HepG2 (cell line): Measurements from ENCODE around the gene NEGR1. TPM values are rescaled to one million over a fixed set of nuclear protein-coding genes. Genes with fewer than 3 reads are reported as not detected.

Source experiments
- ATAC-seq: fragments of 200-7000 bp; cut with Tn5 transposase; 3 replicates; pipeline ENCODE4 v1.9.1; 2020; ENCODE audit warnings: mild to moderate bottlenecking, moderate library complexity
- BruUV-seq: library from RNA; stranded (reverse); fragments of 400-500 nt; replicated peaks from 2 replicates; lab custom pipeline; 2021; lab: Mats Ljungman, UMichigan
- CTCF ChIA-PET: fragments of 300-600 bp; formaldehyde crosslinking; extraction: SDS; loops from one replicate; lab custom pipeline; 2021; ENCODE audit warnings: low total read pairs, inconsistent platforms, low intra/inter-chr PET ratio; lab: Yijun Ruan, JAX
- POLR2A ChIA-PET: fragments of 350-600 bp; sonication (Branson Sonifier 250); formaldehyde crosslinking; loops from one replicate; lab custom pipeline; 2020; ENCODE audit warnings: antibody characterized with exemption, inconsistent platforms; lab: Yijun Ruan, JAX
- DNase-seq: peaks from one replicate; pipeline ENCODE4 v3.0.0-alpha.2; 2015; ENCODE audit warnings: low spot score
- FAIRE-seq: peaks from 3 replicates; lab custom pipeline; 2011; peaks lifted over from hg19 to GRCh38; lab: Jason Lieb, UNC
- H2AFZ ChIP-seq: one replicate; pipeline ENCODE4 v1.6.1; 2011; ENCODE audit warnings: low read length, inconsistent platforms
- H3K27ac ChIP-seq: fragments of 300-600 bp; 3 replicates; pipeline ENCODE4 v1.8.0; 2011; ENCODE audit warnings: mixed run types, mild to moderate bottlenecking, mixed read lengths, low read length, inconsistent platforms; ENCODE audit not compliant: insufficient read depth; ENCODE audit errors: extremely low read length
- H3K27me3 ChIP-seq, 2 experiments: fragments of 200-600 bp in 1 of 2; 2 replicates in 1 of 2; 3 replicates in 1 of 2; pipeline versions ENCODE4 v1.6.0 to v1.8.0; 2011; ENCODE audit warnings: low read length in 2 of 2, mild to moderate bottlenecking in 2 of 2, moderate library complexity in 2 of 2, inconsistent platforms in 1 of 2; ENCODE audit not compliant: insufficient read depth in 2 of 2, control insufficient read depth in 1 of 2
- H3K36me3 ChIP-seq, 2 experiments: fragments of 200-600 bp in 1 of 2; replicated peaks in 1 of 2; 2 replicates in 1 of 2; 3 replicates in 1 of 2; pipeline versions ENCODE4 v1.5.1 to v1.8.0; 2011; ENCODE audit warnings: low read length in 2 of 2, inconsistent platforms in 1 of 2; ENCODE audit not compliant: insufficient read depth in 2 of 2, control insufficient read depth in 1 of 2
- H3K4me1 ChIP-seq: 2 replicates; pipeline ENCODE4 v1.5.1; 2012; ENCODE audit warnings: low read length, inconsistent platforms; ENCODE audit not compliant: insufficient read depth
- H3K4me2 ChIP-seq: 2 replicates; pipeline ENCODE4 v1.6.0; 2011; ENCODE audit warnings: low read depth, low read length, inconsistent platforms
- H3K4me3 ChIP-seq, 3 experiments: fragments of 200-600 bp in 1 of 3; sonication (generic), shearing (Covaris generic) in 1 of 3; replicated peaks in 1 of 3; 2 replicates each; pipeline ENCODE4 v1.5.1; 2011 to 2016; ENCODE audit warnings: low read length in 3 of 3, inconsistent platforms in 2 of 3, low read depth in 2 of 3, mild to moderate bottlenecking in 2 of 3, control low read depth in 1 of 3, mixed read lengths in 1 of 3; ENCODE audit not compliant: insufficient read depth in 1 of 3
- H3K79me2 ChIP-seq: one replicate; pipeline ENCODE4 v1.6.1; 2011; ENCODE audit warnings: low read length, inconsistent platforms; ENCODE audit not compliant: insufficient read depth
- H3K9ac ChIP-seq: 2 replicates; pipeline ENCODE4 v1.6.0; 2011; ENCODE audit warnings: mild to moderate bottlenecking, low read depth, low read length, inconsistent platforms; ENCODE audit not compliant: insufficient read depth
- H3K9me3 ChIP-seq: 2 replicates; pipeline ENCODE4 v1.5.1; 2012; ENCODE audit warnings: mild to moderate bottlenecking, low read length
- H4K20me1 ChIP-seq: 2 replicates; pipeline ENCODE4 v1.6.0; 2011; ENCODE audit warnings: inconsistent platforms, mild to moderate bottlenecking, low read length, moderate library complexity; ENCODE audit not compliant: insufficient read depth
- BHLHE40 ChIP-seq: IDR thresholded peaks from 2 replicates; pipeline ENCODE4 v1.6.1; 2011; ENCODE audit warnings: low read length, improper control_type of control experiment
- GPN1 ChIP-seq: sonication (generic); formaldehyde crosslinking; IDR thresholded peaks from 2 replicates; pipeline ENCODE4 v1.5.1; 2020; ENCODE audit warnings: missing genetic modification reagents, borderline replicate concordance
- HMGA1 ChIP-seq: sonication (generic); formaldehyde crosslinking; conservative IDR thresholded peaks from 2 replicates; pipeline ENCODE4 v1.4.0; 2020; ENCODE audit warnings: missing genetic modification reagents
- NBN ChIP-seq: fragments of 450-650 bp; conservative IDR thresholded peaks from 2 replicates; pipeline ENCODE4 v1.6.1; 2017
- ZFX ChIP-seq: sonication (generic); formaldehyde crosslinking; IDR thresholded peaks from 2 replicates; pipeline ENCODE4 v1.4.0; 2020; ENCODE audit warnings: mild to moderate bottlenecking, low read depth, missing genetic modification reagents, moderate library complexity
- ZNF343 ChIP-seq: sonication (generic); formaldehyde crosslinking; IDR thresholded peaks from 2 replicates; pipeline ENCODE4 v1.4.0; 2020; ENCODE audit warnings: mild to moderate bottlenecking, missing genetic modification reagents
- ZNF547 ChIP-seq: sonication (generic); formaldehyde crosslinking; IDR thresholded peaks from 2 replicates; pipeline ENCODE4 v1.5.1; 2020; ENCODE audit warnings: mild to moderate bottlenecking, missing genetic modification reagents
- ZNF569 ChIP-seq: sonication (generic); formaldehyde crosslinking; IDR thresholded peaks from 2 replicates; pipeline ENCODE4 v1.5.0; 2020; ENCODE audit warnings: mild to moderate bottlenecking, missing genetic modification reagents, moderate library complexity, borderline replicate concordance
- ZNF644 ChIP-seq: IDR thresholded peaks from 2 replicates; pipeline ENCODE4 v1.6.1; 2016; ENCODE audit warnings: low read depth
- in situ Hi-C: cut with HindIII; loops from 2 replicates; pipeline ENCODE4 v1.10.0; 2017; ENCODE audit warnings: low pct_unique_long_range_greater_than_20kb; ENCODE audit not compliant: extremely low pct_ligation_motif_present
- intact Hi-C: fragments of 100-400 bp; cut with micrococcal nuclease; formaldehyde crosslinking; loops from one replicate; pipeline ENCODE4 v1.10.0; 2022; ENCODE audit not compliant: unreplicated experiment
- polyA plus RNA-seq, 8 experiments: library from polyadenylated mRNA; depleted of rRNA in 3 of 8; stranded (reverse) in 7 of 8; unstranded in 1 of 8; fragments of >200 nt; fragmentation: Illumina TruSeq in 4 of 8; extraction: Trizol in 4 of 8; gene quantifications; 2 replicates each; pipeline versions ENCODE4 v1.2.1 to v1.2.3, GENCODE V29; 2011 to 2016; ENCODE audit warnings: low read depth in 4 of 8, missing spikeins in 1 of 8, mixed read lengths in 1 of 8; ENCODE audit not compliant: insufficient read depth in 1 of 8
- total RNA-seq, 5 experiments: library from RNA; depleted of rRNA; stranded (reverse); fragments of >200 nt; fragmentation: Illumina TruSeq; extraction: Trizol; gene quantifications; 2 replicates each; pipeline ENCODE4 v1.2.3, GENCODE V29; 2016; ENCODE audit warnings: low read depth in 1 of 5
- TF ChIP-seq, protein P1 (sequence below): sonication (generic); formaldehyde crosslinking; IDR thresholded peaks from 2 replicates; pipeline ENCODE4 v1.4.0; 2020; ENCODE audit warnings: missing genetic modification reagents, borderline replicate concordance
- TF ChIP-seq, protein P2 (sequence below): sonication (generic); formaldehyde crosslinking; IDR thresholded peaks from 2 replicates; pipeline ENCODE4 v1.5.1; 2020; ENCODE audit warnings: missing genetic modification reagents, mild to moderate bottlenecking, borderline replicate concordance
- TF ChIP-seq, protein P3 (sequence below): sonication (generic); formaldehyde crosslinking; conservative IDR thresholded peaks from 2 replicates; pipeline ENCODE4 v1.8.1; 2023; ENCODE audit warnings: missing genetic modification reagents

The NEGR1 gene
- total and polyA plus RNA-seq, 2 of the 13 experiments (the other 11 are each of a cell fraction or from before 2014, with no cell fraction given), result not detected

DNA sequence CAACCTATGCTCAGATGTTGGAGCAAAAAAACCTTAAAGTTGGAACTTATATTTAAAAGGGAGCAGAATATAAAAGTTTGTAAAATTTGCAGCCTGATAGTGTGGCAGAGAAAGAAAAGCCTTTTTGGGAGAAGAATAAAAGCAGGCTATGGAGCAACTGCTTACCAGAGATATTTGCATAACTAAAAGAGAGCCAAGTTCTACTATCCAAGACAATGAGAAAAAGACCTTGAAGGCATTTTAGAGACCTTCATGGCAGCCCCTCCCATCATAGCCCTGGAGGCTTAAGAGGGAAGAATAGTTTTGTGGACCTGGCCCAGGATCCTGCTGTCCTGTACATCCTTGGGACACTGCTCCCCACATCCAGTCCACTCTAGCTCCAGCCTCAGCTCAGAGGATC lies 889.0 kb downstream of the NEGR1 start:
- no peaks in the 10 kb centered on the region for H3K27me3 ChIP-seq
- no peaks in the 10 kb centered on the region for H3K4me1 ChIP-seq
- DNase-seq (no peak), FAIRE-seq (no peak), ATAC-seq (no peak)
- H3K4me2 ChIP-seq, result no peak overlapping the region
- ChIA-PET CTCF (no interaction called here), POLR2A (no interaction called here)
- no peak overlapping the region for H2AFZ ChIP-seq
- H3K9ac ChIP-seq, result no peak overlapping the region
- no TSS peak for BruUV-seq
- no peaks in the 10 kb centered on the region for H3K36me3 ChIP-seq
- peaks cover 93% of the 10 kb centered on the region for H3K9me3 ChIP-seq
- in situ Hi-C loops (no loop called here), intact Hi-C loops (no loop called here)
- no peak overlapping the region for H3K4me3 ChIP-seq
- no peak for TF ChIP-seq ZFX (CRISPR knock-in tag)
- TF ChIP-seq NBN, result no peak
- no peak for TF ChIP-seq BHLHE40
- TF ChIP-seq ZNF343 (CRISPR knock-in tag), result no peak
- TF ChIP-seq, protein P1, sequence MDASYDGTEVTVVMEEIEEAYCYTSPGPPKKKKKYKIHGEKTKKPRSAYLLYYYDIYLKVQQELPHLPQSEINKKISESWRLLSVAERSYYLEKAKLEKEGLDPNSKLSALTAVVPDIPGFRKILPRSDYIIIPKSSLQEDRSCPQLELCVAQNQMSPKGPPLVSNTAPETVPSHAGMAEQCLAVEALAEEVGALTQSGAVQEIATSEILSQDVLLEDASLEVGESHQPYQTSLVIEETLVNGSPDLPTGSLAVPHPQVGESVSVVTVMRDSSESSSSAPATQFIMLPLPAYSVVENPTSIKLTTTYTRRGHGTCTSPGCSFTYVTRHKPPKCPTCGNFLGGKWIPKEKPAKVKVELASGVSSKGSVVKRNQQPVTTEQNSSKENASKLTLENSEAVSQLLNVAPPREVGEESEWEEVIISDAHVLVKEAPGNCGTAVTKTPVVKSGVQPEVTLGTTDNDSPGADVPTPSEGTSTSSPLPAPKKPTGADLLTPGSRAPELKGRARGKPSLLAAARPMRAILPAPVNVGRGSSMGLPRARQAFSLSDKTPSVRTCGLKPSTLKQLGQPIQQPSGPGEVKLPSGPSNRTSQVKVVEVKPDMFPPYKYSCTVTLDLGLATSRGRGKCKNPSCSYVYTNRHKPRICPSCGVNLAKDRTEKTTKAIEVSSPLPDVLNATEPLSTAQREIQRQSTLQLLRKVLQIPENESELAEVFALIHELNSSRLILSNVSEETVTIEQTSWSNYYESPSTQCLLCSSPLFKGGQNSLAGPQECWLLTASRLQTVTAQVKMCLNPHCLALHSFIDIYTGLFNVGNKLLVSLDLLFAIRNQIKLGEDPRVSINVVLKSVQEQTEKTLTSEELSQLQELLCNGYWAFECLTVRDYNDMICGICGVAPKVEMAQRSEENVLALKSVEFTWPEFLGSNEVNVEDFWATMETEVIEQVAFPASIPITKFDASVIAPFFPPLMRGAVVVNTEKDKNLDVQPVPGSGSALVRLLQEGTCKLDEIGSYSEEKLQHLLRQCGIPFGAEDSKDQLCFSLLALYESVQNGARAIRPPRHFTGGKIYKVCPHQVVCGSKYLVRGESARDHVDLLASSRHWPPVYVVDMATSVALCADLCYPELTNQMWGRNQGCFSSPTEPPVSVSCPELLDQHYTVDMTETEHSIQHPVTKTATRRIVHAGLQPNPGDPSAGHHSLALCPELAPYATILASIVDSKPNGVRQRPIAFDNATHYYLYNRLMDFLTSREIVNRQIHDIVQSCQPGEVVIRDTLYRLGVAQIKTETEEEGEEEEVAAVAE (CRISPR knock-in tag), result no peak
- no peak for TF ChIP-seq ZNF569 (CRISPR knock-in tag)
- no peak for TF ChIP-seq HMGA1
- TF ChIP-seq, protein P2, sequence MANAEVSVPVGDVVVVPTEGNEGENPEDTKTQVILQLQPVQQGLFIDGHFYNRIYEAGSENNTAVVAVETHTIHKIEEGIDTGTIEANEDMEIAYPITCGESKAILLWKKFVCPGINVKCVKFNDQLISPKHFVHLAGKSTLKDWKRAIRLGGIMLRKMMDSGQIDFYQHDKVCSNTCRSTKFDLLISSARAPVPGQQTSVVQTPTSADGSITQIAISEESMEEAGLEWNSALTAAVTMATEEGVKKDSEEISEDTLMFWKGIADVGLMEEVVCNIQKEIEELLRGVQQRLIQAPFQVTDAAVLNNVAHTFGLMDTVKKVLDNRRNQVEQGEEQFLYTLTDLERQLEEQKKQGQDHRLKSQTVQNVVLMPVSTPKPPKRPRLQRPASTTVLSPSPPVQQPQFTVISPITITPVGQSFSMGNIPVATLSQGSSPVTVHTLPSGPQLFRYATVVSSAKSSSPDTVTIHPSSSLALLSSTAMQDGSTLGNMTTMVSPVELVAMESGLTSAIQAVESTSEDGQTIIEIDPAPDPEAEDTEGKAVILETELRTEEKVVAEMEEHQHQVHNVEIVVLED (CRISPR knock-in tag), result no peak
- no peak for TF ChIP-seq ZNF547 (CRISPR knock-in tag)
- no peak for TF ChIP-seq GPN1 (CRISPR knock-in tag)
- TF ChIP-seq, protein P3, sequence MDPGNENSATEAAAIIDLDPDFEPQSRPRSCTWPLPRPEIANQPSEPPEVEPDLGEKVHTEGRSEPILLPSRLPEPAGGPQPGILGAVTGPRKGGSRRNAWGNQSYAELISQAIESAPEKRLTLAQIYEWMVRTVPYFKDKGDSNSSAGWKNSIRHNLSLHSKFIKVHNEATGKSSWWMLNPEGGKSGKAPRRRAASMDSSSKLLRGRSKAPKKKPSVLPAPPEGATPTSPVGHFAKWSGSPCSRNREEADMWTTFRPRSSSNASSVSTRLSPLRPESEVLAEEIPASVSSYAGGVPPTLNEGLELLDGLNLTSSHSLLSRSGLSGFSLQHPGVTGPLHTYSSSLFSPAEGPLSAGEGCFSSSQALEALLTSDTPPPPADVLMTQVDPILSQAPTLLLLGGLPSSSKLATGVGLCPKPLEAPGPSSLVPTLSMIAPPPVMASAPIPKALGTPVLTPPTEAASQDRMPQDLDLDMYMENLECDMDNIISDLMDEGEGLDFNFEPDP (CRISPR knock-in tag), result no peak
- TF ChIP-seq ZNF644, result no peak
- H3K79me2 ChIP-seq, result no peaks in the 10 kb centered on the region
- H4K20me1 ChIP-seq, result no peaks in the 10 kb centered on the region
- H3K27ac ChIP-seq, result no peak overlapping the region
